Measurements from ENCODE around the gene GPR151.

The GPR151 gene

GRCh38 chr5:146523698-146524097, 7.7 kb upstream of the GPR151 start:
- H2AFZ ChIP-seq (ENCODE audit: low read length), result no peak overlapping the region
- no peaks in the 10 kb centered on the region for H3F3A ChIP-seq (ENCODE audit: insufficient read depth, low read length)
- no peaks in the 10 kb centered on the region for H4K20me1 ChIP-seq (ENCODE audit: insufficient read depth, low read length)
- H3K27me3 ChIP-seq (replicated peaks; ENCODE audit: insufficient read depth, low read length), result no peaks in the 10 kb centered on the region
- H3K79me2 ChIP-seq (ENCODE audit: low read length), result no peaks in the 10 kb centered on the region
- H3K9ac ChIP-seq (ENCODE audit: low read length), result no peak overlapping the region
- no peak overlapping the region for H3K4me2 ChIP-seq (ENCODE audit: low read depth, low read length)
- H3K27ac ChIP-seq (ENCODE audit: low read length), result no peak overlapping the region
- DNase-seq, result no peak
- H3K36me3 ChIP-seq (replicated peaks; ENCODE audit: insufficient read depth, low read length), result no peaks in the 10 kb centered on the region
- no peaks in the 10 kb centered on the region for H3K9me3 ChIP-seq (replicated peaks; ENCODE audit: insufficient read depth, low read length)
- no peak overlapping the region for H3K4me3 ChIP-seq (ENCODE audit: low read length)
- TF ChIP-seq EZH2 (optimal IDR thresholded peaks at IDR 0.05; ENCODE audit: low read depth, low read length) (no peak), CTCF (IDR thresholded peaks at IDR 0.05; ENCODE audit: low read length) (no peak), EZH2phosphoT487 (IDR thresholded peaks at IDR 0.05; ENCODE audit: low read length) (no peak)
- no peaks in the 10 kb centered on the region for H3K4me1 ChIP-seq (ENCODE audit: low read length)
- H3K9me2 ChIP-seq (replicated peaks; ENCODE audit: insufficient read depth, low read length), result no peaks in the 10 kb centered on the region

GRCh38 chr5:146521403-146522106, 5.6 kb upstream of the GPR151 start:
- Histone ChIP-seq H3K9ac (ENCODE audit: low read length) (no peak overlapping the region), H3K27ac (ENCODE audit: low read length) (no peak overlapping the region), H2AFZ (ENCODE audit: low read length) (no peak overlapping the region), H3K4me3 (ENCODE audit: low read length) (no peak overlapping the region), H3K27me3 (replicated peaks; ENCODE audit: insufficient read depth, low read length) (no peaks in the 10 kb centered on the region), H3K4me1 (ENCODE audit: low read length) (no peaks in the 10 kb centered on the region), H3K4me2 (ENCODE audit: low read depth, low read length) (no peak overlapping the region), H3K79me2 (ENCODE audit: low read length) (no peaks in the 10 kb centered on the region), H3K36me3 (replicated peaks; ENCODE audit: insufficient read depth, low read length) (no peaks in the 10 kb centered on the region), H4K20me1 (ENCODE audit: insufficient read depth, low read length) (no peaks in the 10 kb centered on the region), H3F3A (ENCODE audit: insufficient read depth, low read length) (no peaks in the 10 kb centered on the region), H3K9me3 (replicated peaks; ENCODE audit: insufficient read depth, low read length) (no peaks in the 10 kb centered on the region), H3K9me2 (replicated peaks; ENCODE audit: insufficient read depth, low read length) (no peaks in the 10 kb centered on the region)
- TF ChIP-seq EZH2phosphoT487 (IDR thresholded peaks at IDR 0.05; ENCODE audit: low read length) (no peak), CTCF (IDR thresholded peaks at IDR 0.05; ENCODE audit: low read length) (no peak), EZH2 (optimal IDR thresholded peaks at IDR 0.05; ENCODE audit: low read depth, low read length) (no peak)
- no peak for DNase-seq

- H3K4me2 ChIP-seq (ENCODE audit: low read depth, low read length), result no peak overlapping the region
- no peak for DNase-seq
- no peaks in the 10 kb centered on the region for H3K9me3 ChIP-seq (replicated peaks; ENCODE audit: insufficient read depth, low read length)
Observed at GRCh38 chr5:146520731-146521130, 4.7 kb upstream of the GPR151 start.

More at GRCh38 chr5:146520731-146521130, 4.7 kb upstream of the GPR151 start:
- no peaks in the 10 kb centered on the region for H3K9me2 ChIP-seq (replicated peaks; ENCODE audit: insufficient read depth, low read length)
- TF ChIP-seq CTCF (IDR thresholded peaks at IDR 0.05; ENCODE audit: low read length) (no peak), EZH2phosphoT487 (IDR thresholded peaks at IDR 0.05; ENCODE audit: low read length) (no peak), EZH2 (optimal IDR thresholded peaks at IDR 0.05; ENCODE audit: low read depth, low read length) (no peak)
- no peaks in the 10 kb centered on the region for H3K36me3 ChIP-seq (replicated peaks; ENCODE audit: insufficient read depth, low read length)
- no peaks in the 10 kb centered on the region for H4K20me1 ChIP-seq (ENCODE audit: insufficient read depth, low read length)
- no peak overlapping the region for H3K27ac ChIP-seq (ENCODE audit: low read length)
- no peak overlapping the region for H2AFZ ChIP-seq (ENCODE audit: low read length)
- no peaks in the 10 kb centered on the region for H3K27me3 ChIP-seq (replicated peaks; ENCODE audit: insufficient read depth, low read length)
- no peak overlapping the region for H3K9ac ChIP-seq (ENCODE audit: low read length)
- H3K4me3 ChIP-seq (ENCODE audit: low read length), result no peak overlapping the region
- H3K79me2 ChIP-seq (ENCODE audit: low read length), result no peaks in the 10 kb centered on the region
- H3F3A ChIP-seq (ENCODE audit: insufficient read depth, low read length), result no peaks in the 10 kb centered on the region
- no peaks in the 10 kb centered on the region for H3K4me1 ChIP-seq (ENCODE audit: low read length)
